T-helper 2 cell (primary cell): ENCODE results near the gene TCEANC.
"Not testable (repeated sequence)": the region's sequence is repeated elsewhere in the genome, so short reads cannot be mapped to it uniquely, and the experiment has no call there.

ENCODE experiments used
- DNase-seq, 5 experiments: peaks; one replicate each; pipeline versions ENCODE4 v3.0.0 to v3.0.0-alpha.2; 2012 to 2022

Gene TCEANC

DNA sequence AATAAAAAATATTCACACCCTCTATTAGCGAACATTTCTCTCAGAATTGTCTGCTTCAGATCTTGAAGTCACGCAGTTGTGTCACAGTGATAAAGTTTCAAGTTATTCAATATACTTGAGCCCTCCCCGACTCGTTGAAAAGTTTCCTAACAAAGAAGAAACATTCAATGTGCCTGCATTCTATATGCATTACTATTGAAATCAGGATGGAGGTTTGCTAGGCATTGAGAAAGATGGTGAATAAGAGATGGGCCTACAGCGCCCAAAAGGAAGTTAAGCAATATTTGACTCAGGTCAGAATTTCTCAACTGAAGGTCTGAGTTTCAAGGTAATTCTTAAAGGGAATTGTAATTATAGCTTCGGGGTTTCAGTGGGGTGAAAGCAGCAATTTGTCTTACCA lies 6.1 kb downstream of the TCEANC start:
- no peak for DNase-seq

DNA sequence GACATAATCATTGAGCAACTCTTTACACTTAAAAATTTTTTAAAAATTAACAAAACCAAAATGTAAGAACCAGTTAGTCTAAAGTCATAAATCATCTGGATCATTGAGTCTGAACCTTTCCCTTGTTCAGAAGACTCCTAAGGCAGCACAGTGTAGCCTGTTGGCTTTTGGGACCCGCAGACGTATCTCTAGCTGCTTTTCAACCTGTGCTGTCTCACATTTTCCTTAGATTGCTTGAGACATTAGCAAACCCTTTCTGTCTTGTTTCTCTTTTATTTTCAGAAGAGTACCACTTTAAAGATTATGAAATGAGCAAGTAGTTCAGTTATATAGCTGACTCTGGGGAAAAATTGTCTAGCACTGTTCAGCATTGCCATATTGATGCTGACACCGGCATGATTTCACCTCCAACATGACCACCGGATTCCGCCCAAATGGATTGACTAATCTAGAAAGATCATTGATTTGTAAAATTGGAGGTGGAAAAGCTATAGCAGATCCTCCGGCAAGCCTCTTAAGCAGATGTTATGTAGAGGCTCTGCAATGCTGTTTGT lies 8.9 kb downstream of the TCEANC start:
- no peak for DNase-seq

DNA sequence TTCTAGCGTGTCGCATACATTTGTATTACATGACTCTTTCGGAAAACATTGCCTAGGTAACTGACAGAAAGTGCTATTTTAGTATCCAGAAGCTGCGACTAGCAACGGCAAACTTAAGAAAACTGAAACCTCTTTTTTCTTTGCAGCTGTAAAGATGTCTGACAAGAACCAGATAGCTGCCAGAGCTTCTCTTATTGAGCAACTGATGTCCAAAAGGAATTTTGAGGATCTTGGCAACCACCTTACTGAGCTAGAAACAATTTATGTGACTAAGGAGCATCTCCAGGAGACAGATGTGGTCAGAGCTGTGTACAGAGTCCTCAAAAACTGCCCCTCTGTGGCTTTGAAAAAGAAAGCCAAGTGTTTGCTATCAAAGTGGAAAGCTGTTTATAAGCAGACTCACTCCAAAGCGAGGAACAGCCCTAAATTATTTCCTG lies 9.4 kb downstream of the TCEANC start:
- DNase-seq = no peak

DNA sequence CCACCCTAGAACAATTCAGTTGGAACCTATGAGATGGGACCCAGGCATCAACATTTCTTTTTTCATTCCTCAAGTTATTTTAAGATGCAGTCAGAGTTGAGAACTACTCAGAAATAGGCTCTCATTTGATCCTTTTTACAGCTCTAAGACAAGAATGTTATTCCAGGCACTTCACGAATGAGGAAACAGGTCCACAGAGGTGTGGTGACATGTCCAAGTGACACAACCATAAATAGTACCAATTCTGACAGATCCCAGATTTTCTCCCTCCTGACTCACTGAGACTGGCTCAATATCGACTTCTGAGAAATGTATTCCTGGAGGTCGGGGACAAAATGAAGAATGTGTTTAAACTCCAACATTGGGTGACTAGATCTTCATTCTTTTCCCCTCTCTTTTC lies 11.1 kb downstream of the TCEANC start:
- DNase-seq = no peak

DNA sequence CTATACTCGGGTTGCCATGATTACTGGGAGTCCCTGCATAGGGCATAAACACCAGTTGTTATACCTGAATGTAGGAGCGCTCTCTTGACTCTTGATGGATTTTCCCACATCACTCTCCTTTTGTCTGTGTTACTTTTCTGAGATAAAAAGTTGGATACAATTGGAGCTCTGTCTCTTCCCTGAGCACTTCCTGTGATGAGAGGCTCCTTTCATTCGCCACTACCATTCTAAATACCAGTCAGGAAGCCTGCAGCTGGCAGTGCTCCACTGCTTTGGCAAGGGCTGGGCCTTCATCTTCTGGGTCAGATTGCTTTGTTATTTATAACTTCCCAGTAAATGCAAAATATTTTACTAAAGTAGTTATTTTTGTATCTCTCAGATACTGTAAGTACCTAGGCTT lies 13.9 kb downstream of the TCEANC start:
- DNase-seq = no peak

DNA sequence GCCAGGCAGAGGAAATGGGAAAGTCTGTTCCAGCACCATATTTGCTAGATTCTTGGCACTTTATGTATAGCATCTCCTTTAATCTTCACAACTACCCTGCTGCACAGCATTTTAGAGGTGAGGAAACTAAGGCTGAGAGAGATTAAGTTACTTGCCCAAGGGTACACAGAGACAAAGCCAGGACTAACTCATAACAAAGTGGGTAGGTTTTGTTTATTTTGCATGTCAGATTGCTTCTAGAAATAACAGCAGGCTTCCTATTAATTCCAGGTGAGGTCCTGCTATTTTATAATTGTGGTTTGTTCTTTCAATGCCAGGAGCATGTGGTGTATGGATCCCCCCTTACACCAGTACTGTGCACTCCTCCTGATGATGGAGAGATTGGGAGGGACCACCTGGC lies 15.0 kb downstream of the TCEANC start:
- DNase-seq = no peak

DNA sequence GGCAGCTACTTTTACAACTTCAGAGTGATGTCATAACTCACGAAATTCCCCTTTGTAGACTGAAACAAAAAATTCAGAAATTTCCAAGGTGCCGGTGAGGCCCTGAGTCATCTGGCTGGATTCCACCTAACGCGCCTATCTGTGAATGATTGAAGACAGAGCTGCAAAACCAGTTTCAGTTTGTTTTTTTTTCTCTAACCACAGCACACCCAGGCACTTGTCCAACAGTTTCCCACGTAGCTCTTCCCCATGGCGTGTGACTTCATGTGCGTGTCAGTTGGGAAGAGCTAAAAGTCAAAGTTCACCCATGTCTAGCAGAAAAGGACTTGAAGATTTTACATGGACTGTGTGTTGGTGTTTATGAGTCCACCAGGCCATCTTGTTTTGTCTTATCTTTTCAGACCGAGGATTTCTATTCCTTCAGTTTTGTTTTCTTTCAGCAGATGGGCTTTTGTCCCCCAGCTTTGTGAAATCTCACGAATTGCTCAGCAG lies 16.4 kb downstream of the TCEANC start:
- DNase-seq = peak in 3 of 5 experiments; percentile 32 to 67 (median 60)

DNA sequence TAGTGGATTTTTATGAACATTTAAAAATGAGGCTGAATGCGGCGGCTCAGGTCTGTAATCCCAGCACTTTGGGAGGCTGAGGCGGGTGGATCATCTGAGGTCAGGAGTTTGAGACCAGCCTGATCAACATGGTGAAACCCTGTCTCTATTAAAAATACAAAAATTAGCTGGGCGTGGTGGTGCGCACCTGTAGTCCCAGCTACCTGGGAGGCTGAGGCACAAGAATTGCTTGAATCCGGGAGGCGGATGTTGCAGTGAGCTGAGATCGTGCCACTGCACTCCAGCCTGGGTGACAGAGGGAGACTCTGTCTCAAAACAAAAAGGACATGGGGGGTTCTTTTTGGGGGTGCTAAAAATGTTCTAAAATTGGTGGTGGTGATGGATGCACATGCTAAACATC lies 16.8 kb downstream of the TCEANC start:
- DNase-seq = not testable (repeated sequence)

DNA sequence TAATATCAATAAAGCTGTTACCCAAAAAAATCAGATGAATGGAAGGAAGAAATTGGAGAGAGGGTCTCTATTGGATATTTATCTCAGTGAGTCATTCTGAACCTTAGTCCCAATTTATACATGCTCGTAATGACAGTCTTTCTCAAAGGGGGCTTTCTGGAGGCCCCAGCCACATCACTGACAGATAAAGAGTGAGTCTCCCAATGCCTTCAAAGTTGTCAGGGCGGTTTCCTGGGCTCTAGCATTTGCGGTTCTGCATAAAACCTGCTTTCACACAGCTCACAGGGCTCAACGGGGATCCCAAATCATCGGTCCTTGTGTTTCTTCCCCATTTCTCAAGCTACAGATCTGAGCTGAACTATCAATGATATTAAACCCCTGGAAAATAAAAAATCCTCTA lies 17.3 kb downstream of the TCEANC start:
- DNase-seq = no peak

DNA sequence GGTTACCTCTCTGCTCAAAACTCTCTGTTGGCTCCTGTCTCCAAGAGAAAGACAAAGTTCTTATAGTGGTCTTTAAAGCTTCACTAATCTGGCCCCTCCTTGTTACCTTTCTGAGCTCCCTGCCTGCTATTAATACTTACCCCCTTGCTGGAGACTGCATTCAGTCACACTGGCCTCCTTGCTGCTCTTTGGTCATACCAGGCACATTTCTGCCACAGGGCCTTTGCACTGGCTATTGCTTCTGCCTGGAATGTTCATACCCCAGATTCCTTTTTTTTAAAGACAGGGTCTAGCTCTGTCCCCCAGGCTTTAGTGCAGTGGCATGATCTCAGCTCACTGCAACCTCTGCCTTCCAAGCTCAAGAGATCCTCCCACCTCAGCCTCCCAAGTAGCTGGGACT lies 20.1 kb downstream of the TCEANC start:
- DNase-seq = no peak

DNA sequence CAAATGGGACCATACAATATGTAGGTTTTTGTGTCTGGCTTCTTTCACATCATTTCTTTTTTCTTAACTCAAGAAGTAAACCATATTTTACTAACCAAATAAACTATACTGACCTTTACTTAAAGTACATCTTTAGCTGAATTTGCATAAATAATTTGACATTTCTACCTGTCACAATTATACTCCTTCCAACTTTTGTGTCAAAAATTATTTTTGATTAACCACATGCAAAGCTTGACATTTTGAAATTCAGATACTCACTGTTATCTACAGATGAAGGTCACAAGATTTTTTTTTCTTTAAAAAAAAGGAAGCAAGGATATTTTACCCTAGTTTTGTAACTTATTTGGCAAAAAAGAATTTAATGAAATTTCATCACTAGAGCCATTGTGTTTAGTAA lies 23.9 kb downstream of the TCEANC start:
- no peak for DNase-seq

DNA sequence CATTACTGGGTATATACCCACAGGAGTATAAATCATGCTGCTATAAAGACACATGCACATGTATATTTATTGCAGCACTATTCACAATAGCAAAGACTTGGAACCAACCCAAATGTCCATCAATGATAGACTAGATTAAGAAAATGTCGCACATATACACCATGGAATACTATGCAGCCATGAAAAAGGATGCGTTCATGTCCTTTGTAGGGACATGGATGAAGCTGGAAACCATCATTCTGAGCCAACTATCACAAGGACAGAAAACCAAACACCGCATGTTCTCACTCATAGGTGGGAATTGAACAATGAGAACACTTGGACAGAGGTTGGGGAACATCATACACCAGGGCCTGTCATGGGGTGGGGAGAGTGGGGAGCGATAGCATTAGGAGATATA lies 26.8 kb downstream of the TCEANC start:
- DNase-seq = not testable (repeated sequence)

DNA sequence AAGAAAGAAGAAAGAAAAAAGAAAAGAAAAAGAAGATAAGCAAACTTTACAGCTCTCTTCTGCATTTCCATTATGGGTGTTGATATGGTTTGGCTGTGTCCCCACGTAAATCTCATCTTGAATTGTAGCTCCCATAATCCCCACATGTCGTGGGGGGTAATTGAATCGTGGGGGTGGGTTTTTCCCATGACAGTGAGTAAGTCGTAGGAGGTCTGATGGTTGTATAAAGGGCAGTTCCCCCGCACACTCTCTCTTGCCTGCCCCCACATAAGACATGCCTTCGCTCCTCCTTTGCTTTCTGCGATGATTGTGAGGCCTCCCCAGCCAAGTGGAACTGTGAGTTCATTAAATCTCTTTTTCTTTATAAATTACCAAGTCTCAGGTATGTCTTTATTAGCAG lies 28.7 kb downstream of the TCEANC start:
- DNase-seq = no peak

DNA sequence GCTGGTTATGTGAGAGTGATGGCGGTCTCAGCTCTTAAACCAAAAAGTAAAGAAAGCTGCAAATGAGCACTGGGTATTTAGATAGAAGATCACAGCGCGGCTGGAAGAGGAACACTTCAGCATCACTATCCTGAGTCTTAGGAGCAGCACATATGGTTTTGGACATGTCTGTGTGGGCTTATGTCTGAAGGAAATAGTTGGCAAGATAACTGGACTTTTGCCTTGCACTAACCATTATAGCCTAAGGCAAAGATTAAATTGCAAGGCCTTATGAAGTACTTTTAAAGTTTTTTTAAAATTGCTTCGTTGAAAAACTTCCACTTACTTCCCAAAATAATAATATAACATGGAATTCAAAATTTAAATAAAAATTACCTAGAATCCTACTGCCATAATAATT lies 31.4 kb downstream of the TCEANC start:
- DNase-seq = no peak

DNA sequence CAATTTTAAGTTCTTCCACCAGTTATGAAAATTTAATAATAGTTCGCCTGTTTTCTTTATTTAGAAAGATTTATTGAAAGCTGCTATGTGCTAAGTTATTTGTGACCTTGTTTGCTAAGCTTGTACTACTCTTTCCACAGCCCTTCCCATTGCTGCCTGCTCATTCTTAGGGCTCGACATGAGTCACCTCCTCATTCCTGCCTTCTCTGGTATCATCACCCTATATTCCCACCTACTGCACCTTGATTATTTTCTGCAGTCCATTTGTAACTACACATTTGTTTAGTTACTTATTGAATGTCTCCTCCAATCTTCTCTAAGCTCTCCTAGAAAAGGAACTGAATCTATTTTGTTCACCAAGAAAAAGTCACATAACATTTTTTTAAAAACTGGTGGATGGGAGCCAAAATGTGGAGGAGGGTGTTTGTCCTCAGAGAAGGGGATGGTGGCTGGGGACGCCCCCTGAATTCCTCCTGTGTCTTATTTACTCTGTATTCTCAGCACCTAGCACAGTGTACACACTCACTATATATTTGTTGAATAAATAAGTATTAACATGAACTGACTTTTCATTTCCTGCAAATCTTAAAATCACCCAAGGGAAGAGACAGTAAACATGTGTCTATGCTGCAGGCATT lies 32.3 kb downstream of the TCEANC start:
- DNase-seq = no peak

DNA sequence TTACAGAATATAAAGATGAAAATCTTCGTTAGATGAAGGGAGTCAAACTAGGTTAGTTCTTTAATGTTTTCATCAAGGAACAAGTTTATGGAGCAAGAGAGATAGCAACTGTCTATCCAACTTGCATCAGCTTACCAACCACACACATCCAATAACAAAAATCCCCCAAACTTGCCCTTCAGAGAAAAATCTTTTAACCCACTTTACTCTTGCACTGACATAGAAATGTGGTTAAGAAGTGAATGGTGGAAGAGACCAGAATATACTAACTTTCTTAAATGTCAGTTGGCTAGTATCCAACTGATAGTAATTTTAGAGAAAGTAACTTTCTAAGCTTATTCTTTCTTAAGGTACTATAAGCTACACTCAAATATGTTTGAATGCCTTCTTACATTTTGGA lies 34.3 kb downstream of the TCEANC start:
- no peak for DNase-seq

DNA sequence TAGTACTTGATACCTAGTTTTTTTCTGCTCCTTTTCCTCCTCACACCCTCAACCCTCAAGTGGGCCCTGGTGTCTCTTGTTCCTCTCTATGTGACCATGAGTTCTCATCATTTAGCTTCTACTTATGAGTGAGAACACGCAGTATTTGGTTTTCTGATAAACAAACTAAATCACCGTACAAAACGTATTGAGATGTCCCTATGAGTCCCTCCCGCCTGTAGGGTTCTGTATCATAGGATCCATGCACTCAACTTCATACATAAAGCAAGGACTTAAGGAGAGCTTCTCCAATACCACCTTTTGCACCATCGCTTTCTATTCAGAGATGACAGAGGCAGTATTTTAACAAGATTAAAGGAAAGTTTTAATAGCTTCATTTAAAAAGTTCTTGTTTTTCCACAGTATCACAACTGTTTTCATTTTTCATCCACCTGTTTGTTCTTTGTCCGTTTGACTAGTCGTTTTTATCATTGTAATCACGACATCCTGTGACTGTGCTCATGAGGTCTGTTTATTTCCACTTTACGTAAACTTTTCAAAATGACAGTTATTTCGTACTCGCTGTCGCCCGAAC lies 35.5 kb downstream of the TCEANC start:
- DNase-seq = peak in 1 of 5 experiments; percentile 26

DNA sequence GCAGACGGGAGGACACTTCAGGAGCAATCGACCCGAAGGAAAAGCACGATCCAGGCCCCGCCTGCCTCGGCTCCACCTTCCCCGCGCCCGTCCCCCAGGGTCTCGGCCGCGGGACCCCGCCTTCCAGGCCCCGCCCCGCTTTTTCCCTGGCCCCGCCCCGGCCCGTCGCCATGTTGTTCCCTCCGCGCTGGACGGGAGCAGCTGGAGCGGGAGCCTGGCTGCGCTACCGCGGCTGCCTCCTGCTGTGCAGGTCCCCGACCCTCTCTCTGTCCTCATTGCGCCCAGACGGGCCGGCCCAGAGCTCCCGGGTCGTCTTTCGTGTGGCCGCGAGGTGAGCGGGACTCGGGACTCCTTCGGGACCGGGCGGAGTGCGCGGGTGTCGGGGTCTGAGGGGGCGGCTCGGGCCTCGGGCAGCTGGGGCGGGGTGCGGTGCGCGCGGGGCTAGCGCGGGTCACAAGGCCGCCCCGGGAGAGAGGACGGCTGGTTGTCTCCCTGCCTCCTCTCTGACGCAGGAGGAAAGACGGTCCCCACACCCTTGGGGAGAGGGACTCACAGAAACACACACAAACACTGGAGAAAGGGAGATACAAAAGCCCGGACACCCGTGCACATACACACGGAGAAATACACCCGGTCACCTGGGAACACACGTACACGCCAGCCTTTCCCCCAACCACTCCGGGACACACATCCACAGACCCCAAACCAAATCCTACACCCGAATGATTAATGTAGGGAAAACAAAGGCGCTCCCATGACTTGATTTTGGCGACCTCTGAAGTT lies 36.2 kb downstream of the TCEANC start, which contains the start of gene RAB9A:
TSS of gene RAB9A (plus strand) at position 171 of the 783 bp plus-strand sequence. CDS start 19,619 bp downstream, outside the sequence.
- peak; percentile 68 to 79 (median 74) for DNase-seq

DNA sequence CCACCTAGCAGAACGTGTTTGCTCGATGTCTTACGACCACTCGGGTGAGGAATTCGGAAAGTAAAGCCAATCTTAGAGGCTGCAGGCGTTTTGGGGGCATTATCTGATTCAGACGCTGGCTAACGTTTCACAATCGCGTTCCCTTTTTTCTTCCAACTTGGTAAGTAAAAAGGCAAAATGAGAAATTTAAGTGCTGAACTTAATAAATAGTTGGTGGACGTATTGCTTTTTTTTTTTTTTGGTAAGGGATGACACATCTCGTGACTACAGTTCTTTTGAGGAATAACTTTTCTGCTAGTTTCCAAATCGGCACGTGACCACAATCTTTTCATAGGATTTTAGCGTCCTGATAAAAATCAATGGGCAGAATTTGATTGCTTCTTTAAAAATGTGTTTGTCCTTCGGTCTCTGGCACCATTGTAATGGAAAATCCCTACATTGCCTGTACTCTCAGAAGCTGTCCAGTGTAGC lies 36.8 kb downstream of the TCEANC start:
- no peak for DNase-seq

DNA sequence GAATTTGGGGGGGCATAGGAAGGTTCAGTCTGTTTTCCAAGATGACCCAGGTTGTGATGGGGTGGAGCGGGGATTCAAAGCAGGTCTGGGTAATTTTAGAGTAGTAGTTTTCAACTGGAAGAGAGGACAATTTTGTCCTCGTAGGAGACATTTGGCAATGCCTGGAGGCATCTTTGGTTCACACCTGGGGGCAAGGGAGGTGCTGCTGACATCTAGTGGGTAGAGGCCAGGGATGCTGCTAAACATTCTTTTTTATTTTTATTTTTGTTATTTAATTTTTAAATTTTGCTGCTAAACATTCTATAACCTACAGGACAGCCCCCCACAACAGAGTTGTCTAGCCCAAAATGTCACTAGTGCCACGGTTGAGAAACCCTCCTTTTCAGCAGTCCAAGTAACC lies 37.9 kb downstream of the TCEANC start:
- DNase-seq = peak in 2 of 5 experiments; percentile 7 to 24

DNA sequence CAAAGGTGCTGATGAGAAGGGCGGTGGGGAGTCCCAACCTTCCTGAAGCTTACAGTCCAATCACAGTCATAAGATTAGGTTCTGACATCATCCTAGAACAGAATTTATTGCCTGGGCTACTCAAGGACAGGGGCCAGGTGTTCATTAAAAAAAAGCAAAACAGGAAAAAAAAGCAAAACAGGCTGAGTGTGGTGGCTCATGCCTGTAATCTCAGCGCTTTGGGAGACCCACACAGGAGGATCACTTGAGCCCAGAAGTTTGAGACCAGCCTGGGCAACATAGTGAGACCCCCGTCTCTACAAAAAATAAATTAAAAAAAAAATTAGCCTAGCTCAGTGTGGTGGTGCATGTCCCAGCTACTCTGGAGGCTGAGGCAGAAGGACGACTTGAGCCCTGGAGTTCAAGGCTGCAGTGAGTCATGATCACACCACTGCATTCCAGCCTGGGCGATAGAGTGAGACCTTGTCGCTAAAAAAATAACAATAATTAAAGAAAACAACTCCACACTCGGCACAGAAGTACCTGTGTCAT lies 39.0 kb downstream of the TCEANC start:
- DNase-seq = no peak

DNA sequence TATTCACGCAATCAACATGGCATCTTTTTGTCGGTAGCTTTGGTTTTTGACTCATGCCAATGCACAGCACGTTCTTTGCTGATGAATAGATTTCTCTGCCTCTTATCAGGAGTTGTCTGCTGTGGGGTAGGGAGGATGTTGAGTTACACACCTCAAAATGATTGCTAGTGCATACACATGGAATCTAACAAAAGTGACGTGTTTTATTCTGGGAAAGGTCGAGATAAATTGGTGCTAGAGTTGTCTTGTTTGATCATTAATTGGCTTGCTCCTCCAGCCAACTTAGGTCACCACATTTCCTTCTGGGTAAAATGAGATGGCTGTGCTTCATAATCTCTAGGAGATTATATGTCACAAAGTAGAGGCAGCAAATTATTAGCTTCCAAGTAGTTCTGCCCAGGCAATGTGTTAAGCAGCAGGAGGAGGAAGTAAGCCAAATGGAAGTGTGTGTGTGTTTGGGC lies 39.9 kb downstream of the TCEANC start:
- DNase-seq = peak in 1 of 5 experiments; percentile 19
